ENCODE results near the gene ELMO3. TPM values are rescaled to one million over a fixed set of nuclear protein-coding genes. Genes with fewer than 3 reads are reported as not detected.

The ELMO3 gene
- total and polyA plus RNA-seq, 2 of the 13 experiments (the other 11 are each of a cell fraction or from before 2014, with no cell fraction given): 2.6 to 4.0 TPM

GRCh38 chr16:67246081-67246755 is 47.3 kb downstream of the ELMO3 start (continued):
- no peak for TF ChIP-seq ZFP41 (CRISPR knock-in tag; IDR thresholded peaks at IDR 0.05; ENCODE audit: borderline replicate concordance)
- peak; percentile 75; the same call in 1 of the 2 replicates for TF ChIP-seq E2F2 (CRISPR knock-in tag; IDR thresholded peaks at IDR 0.05; ENCODE audit: borderline replicate concordance)
- TF ChIP-seq ZMYM4 (CRISPR knock-in tag; IDR thresholded peaks at IDR 0.05): peak; percentile 92
- peak; percentile 85 for TF ChIP-seq HBP1 (CRISPR knock-in tag; IDR thresholded peaks at IDR 0.05; ENCODE audit: low read depth)
- no peak for TF ChIP-seq KAT2B (IDR thresholded peaks at IDR 0.05; ENCODE audit: borderline replicate concordance, low read depth, low read length)
- TF ChIP-seq ZNF33A (CRISPR knock-in tag; IDR thresholded peaks at IDR 0.05; ENCODE audit: borderline replicate concordance): no peak
- peak; percentile 96 for TF ChIP-seq DMAP1 (CRISPR knock-in tag; IDR thresholded peaks at IDR 0.05)
- no peak for TF ChIP-seq ZNF570 (CRISPR knock-in tag; IDR thresholded peaks at IDR 0.05; ENCODE audit: borderline replicate concordance)
- peak; percentile 74 for TF ChIP-seq RXRB (CRISPR knock-in tag; IDR thresholded peaks at IDR 0.05; ENCODE audit: borderline replicate concordance)
- TF ChIP-seq PHF20 (CRISPR knock-in tag; IDR thresholded peaks at IDR 0.05): peak; percentile 81
- TF ChIP-seq CHD2 (IDR thresholded peaks at IDR 0.05; ENCODE audit: low read depth, low read length): no peak
- peak; percentile 86; the same call in 1 of the 2 replicates for TF ChIP-seq ZNF703 (CRISPR knock-in tag; IDR thresholded peaks at IDR 0.05; ENCODE audit: borderline replicate concordance)
- TF ChIP-seq ZNF83 (CRISPR knock-in tag; IDR thresholded peaks at IDR 0.05; ENCODE audit: borderline replicate concordance): no peak; the same call in 1 of the 2 replicates
- peak; percentile 69 for TF ChIP-seq ZIK1 (CRISPR knock-in tag; IDR thresholded peaks at IDR 0.05; ENCODE audit: borderline replicate concordance, low read depth)
- TF ChIP-seq ZFY (CRISPR knock-in tag; IDR thresholded peaks at IDR 0.05): peak; percentile 91
- peak; percentile 78; the same call in 1 of the 2 replicates for TF ChIP-seq ZSCAN25 (CRISPR knock-in tag; IDR thresholded peaks at IDR 0.05)
- TF ChIP-seq FOXP1 (IDR thresholded peaks at IDR 0.05): no peak
- no peak for TF ChIP-seq FOXP1 (CRISPR knock-in tag; IDR thresholded peaks at IDR 0.05)
- TF ChIP-seq RORA (CRISPR knock-in tag; IDR thresholded peaks at IDR 0.05): no peak
- TF ChIP-seq TRIM22 (IDR thresholded peaks at IDR 0.05): no peak
- TF ChIP-seq CREM (IDR thresholded peaks at IDR 0.05): no peak
- no peak for TF ChIP-seq CREM (CRISPR knock-in tag; IDR thresholded peaks at IDR 0.05)
- TF ChIP-seq, protein P1, sequence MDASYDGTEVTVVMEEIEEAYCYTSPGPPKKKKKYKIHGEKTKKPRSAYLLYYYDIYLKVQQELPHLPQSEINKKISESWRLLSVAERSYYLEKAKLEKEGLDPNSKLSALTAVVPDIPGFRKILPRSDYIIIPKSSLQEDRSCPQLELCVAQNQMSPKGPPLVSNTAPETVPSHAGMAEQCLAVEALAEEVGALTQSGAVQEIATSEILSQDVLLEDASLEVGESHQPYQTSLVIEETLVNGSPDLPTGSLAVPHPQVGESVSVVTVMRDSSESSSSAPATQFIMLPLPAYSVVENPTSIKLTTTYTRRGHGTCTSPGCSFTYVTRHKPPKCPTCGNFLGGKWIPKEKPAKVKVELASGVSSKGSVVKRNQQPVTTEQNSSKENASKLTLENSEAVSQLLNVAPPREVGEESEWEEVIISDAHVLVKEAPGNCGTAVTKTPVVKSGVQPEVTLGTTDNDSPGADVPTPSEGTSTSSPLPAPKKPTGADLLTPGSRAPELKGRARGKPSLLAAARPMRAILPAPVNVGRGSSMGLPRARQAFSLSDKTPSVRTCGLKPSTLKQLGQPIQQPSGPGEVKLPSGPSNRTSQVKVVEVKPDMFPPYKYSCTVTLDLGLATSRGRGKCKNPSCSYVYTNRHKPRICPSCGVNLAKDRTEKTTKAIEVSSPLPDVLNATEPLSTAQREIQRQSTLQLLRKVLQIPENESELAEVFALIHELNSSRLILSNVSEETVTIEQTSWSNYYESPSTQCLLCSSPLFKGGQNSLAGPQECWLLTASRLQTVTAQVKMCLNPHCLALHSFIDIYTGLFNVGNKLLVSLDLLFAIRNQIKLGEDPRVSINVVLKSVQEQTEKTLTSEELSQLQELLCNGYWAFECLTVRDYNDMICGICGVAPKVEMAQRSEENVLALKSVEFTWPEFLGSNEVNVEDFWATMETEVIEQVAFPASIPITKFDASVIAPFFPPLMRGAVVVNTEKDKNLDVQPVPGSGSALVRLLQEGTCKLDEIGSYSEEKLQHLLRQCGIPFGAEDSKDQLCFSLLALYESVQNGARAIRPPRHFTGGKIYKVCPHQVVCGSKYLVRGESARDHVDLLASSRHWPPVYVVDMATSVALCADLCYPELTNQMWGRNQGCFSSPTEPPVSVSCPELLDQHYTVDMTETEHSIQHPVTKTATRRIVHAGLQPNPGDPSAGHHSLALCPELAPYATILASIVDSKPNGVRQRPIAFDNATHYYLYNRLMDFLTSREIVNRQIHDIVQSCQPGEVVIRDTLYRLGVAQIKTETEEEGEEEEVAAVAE (CRISPR knock-in tag; IDR thresholded peaks at IDR 0.05; ENCODE audit: borderline replicate concordance): peak; percentile 29; the same call in 1 of the 2 replicates
- TF ChIP-seq MTF2 (CRISPR knock-in tag; IDR thresholded peaks at IDR 0.05; ENCODE audit: borderline replicate concordance): peak; percentile 79; the same call in 1 of the 2 replicates

Measured in HepG2 (cell line).